AG09319 (cell line): ENCODE measurements around the gene PAPSS1.
"Not testable (repeated sequence)": the region's sequence is repeated elsewhere in the genome, so short reads cannot be mapped to it uniquely, and the experiment has no call there.

ENCODE experiments used
- DNase-seq: peaks from one replicate; pipeline ENCODE4 v3.0.0-alpha.2; 2010; ENCODE audit warnings: low read depth; ENCODE audit errors: extremely low read depth
- TF ChIP-seq, protein P1 (sequence below): IDR thresholded peaks from 2 replicates; pipeline ENCODE4 v1.5.1; 2011; ENCODE audit warnings: low read depth, mild to moderate bottlenecking, inconsistent platforms, low read length, moderate library complexity

Gene PAPSS1

GRCh38 chr4:107740381-107740780 is 20.3 kb upstream of the PAPSS1 start:
- DNase-seq, result no peak
- TF ChIP-seq, protein P1, sequence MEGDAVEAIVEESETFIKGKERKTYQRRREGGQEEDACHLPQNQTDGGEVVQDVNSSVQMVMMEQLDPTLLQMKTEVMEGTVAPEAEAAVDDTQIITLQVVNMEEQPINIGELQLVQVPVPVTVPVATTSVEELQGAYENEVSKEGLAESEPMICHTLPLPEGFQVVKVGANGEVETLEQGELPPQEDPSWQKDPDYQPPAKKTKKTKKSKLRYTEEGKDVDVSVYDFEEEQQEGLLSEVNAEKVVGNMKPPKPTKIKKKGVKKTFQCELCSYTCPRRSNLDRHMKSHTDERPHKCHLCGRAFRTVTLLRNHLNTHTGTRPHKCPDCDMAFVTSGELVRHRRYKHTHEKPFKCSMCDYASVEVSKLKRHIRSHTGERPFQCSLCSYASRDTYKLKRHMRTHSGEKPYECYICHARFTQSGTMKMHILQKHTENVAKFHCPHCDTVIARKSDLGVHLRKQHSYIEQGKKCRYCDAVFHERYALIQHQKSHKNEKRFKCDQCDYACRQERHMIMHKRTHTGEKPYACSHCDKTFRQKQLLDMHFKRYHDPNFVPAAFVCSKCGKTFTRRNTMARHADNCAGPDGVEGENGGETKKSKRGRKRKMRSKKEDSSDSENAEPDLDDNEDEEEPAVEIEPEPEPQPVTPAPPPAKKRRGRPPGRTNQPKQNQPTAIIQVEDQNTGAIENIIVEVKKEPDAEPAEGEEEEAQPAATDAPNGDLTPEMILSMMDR, result peak; percentile 22

- DNase-seq, result no peak
- TF ChIP-seq, protein P1, result no peak
Measured at GRCh38 chr4:107737450-107737849, 17.4 kb upstream of the PAPSS1 start.

DNA sequence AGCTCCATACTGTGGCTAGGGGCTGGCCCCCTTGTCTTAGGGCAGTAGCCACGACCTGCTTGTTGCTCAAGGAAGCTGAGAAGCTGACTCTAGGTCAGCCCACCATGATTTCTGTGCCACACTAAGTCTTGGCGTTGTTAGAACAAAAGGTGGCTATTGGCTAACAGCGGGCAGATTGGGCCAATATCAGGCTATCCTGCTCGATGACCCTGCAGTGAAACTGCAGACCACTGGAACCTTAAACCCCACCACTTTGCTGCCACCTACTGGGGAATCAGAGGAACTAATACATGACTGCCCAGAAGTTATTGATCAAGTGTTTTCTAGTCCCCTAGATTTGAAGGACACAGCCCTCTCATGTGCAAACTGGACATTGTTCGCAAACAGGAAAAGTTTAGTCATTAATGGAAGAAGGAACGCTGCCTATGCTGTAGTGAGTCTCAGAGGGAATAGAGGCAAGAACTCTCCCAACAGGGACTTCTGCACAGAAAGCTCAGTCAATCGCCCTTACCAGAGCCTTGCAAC is 17.0 kb upstream of the PAPSS1 start:
- DNase-seq, result no peak

GRCh38 chr4:107736037-107736436 is 16.0 kb upstream of the PAPSS1 start:
- TF ChIP-seq, protein P1, result no peak
- DNase-seq, result no peak

More for the DNA sequence above, 17.0 kb upstream of the PAPSS1 start:
- TF ChIP-seq, protein P1, result peak; percentile 71

DNA sequence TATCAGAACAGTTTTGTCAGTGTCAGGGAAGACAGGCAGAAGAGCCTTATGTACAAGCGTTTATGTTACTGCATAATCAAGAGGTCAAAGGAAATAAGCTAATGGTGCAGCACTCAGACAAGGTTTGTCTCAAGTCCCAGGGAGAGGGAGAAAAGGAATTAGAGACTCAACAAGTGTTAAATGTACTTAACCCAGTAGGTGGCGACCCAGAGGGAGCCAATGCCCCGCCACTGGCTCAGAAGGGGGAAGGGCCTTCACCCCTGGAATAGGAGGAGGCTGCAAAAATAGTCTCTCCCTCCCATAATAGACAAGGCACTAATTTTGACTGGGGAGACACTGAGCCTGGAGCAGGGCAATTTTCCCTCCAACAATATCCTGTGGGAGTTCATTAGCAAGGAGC is 14.1 kb upstream of the PAPSS1 start:
- no peak for DNase-seq
- TF ChIP-seq, protein P1, result no peak; the same call in 1 of the 2 replicates

DNA sequence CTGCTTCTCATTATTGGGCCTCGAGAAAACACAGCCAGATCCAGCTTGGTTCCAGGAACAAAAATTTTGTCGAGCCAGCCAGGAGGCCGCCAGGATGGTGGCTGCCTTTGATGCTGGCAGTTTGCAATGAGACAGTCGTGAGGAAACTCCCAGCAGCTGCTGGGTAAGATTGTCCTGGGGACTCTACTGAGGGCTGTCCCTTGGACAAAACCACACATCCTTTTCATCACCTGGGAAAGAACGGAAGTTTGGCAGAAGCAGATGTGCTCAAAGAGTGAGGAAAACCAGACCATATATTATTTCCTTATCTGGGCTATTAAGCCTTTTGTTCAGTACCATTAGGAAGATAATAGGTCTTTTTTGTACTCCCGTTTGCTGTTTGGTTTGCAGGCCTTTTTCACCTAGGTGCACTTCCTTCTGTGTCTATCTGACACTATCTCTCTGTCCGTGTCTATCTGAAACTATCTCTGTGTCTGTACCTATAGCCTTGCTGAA is 13.4 kb upstream of the PAPSS1 start:
- DNase-seq, result no peak
- TF ChIP-seq, protein P1, result no peak

GRCh38 chr4:107729050-107729449 is 9.0 kb upstream of the PAPSS1 start:
- DNase-seq, result not testable (repeated sequence)

GRCh38 chr4:107726131-107726925 is 6.3 kb upstream of the PAPSS1 start:
- DNase-seq, result not testable (repeated sequence)
